ENCODE data around the gene OLFML2B. TPM values are rescaled to one million over a fixed set of nuclear protein-coding genes. Genes with fewer than 3 reads are reported as not detected.
"Not testable (repeated sequence)": the region's sequence is repeated elsewhere in the genome, so short reads cannot be mapped to it uniquely, and the experiment has no call there.

The OLFML2B gene
- total RNA-seq, 1 experiment from 2014 or later: 20.5 TPM

DNA sequence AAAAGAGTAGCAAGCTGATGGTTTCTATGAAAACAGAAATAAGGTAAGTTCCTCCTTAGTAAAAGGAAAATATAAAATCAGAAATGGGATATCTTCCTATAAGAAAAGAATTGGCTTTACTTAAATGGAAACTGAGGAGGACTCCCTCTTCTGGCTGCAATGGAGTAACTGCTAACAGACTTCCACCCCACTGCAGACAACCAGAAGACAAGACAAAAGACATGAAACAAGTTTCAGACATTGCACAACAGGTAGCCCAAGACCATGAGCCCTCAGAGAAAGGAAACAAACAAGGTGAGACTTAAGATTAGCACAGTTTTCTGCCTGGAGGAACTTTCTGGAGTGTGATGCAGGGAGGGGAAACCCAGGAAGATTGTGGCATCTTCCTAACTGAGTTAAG is 17.0 kb upstream of the OLFML2B start:
- in situ Hi-C loops (cut with HindIII; ENCODE audit: low pct_unique_long_range_greater_than_20kb, low sequenced_read_pairs): no loop called here

DNA sequence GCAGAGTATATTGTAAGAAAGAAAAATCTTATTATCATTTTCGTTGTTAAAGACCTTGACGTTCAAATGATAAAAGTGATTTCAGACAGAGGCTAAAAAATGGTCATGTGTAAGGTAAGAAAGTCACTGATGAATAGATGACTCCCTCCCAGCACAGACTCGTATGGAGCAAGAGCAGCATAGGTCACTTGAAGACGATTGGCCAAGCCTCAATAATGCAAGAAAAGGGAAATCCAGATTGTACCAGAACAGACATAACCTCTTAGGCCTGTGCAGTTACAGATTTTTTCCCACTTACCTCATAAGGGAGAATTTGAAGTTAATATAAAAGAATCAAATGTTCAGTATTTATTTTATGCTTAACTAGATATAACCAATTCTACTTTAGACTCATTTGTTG is 16.3 kb upstream of the OLFML2B start:
- no peak for DNase-seq (ENCODE audit: low read depth)
- in situ Hi-C loops (cut with HindIII; ENCODE audit: low pct_unique_long_range_greater_than_20kb, low sequenced_read_pairs): no loop called here

More for the DNA sequence above, 17.0 kb upstream of the OLFML2B start:
- DNase-seq (ENCODE audit: low read depth): no peak

DNA sequence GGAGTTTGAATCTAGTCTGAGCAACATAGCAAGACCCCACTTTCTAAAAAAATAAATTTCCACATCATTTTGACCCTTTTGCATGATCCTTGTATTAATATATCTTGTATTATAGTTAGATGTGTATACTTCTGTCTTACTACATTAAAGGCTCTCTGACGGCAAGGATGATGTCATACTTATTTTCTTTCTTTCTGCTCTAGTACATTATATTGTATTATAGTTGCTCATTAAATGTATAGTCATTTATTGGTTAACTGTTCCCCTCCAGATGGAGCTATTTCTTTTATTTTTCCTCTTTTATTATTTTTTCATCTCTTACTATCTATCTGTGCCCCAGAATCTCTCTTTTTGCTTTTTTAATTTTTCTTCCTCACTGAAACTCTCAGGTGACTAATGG is 15.0 kb upstream of the OLFML2B start:
- DNase-seq (ENCODE audit: low read depth): no peak
- in situ Hi-C loops (cut with HindIII; ENCODE audit: low pct_unique_long_range_greater_than_20kb, low sequenced_read_pairs): no loop called here

DNA sequence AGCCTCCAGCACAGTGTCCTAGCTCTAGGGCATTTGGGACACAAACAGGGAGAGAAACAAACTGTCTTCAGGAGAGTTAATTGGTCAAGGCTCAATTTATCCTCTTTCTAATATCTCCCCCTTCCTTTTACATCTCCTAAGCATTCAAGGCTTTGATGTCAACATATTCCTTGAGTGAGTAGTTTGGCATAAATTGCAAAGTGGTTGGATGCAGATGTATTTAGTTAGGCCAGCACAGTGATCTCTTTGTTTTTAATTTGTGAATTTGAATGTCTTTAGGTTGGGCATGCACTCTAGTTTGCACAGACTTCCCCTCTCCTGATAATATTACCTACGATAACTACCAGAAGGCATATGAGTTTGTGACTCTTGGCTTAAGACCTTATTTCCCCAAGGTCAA is 12.5 kb upstream of the OLFML2B start:
- no peak for DNase-seq (ENCODE audit: low read depth)
- in situ Hi-C loops (cut with HindIII; ENCODE audit: low pct_unique_long_range_greater_than_20kb, low sequenced_read_pairs): no loop called here

DNA sequence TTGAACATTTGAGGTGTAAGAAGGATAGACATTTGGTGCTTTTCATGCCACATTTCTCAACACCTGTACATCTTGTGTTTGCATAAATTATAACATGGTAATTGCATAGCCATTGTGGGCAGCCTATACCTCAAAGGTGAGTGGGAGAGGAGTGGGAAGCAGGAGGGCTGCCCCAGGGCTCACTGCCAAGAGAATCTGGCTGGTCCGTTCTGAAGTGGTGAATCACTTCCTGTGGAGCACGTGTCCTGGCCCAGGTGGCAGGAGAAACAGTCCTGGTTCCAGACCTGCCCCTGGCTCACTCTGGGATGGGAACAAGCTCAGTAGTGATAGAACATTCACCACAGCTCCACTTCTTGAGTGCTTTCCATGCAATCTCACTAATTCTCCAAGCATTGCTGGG is 11.6 kb upstream of the OLFML2B start:
- no peak for DNase-seq (ENCODE audit: low read depth)
- in situ Hi-C loops (cut with HindIII; ENCODE audit: low pct_unique_long_range_greater_than_20kb, low sequenced_read_pairs): no loop called here

DNA sequence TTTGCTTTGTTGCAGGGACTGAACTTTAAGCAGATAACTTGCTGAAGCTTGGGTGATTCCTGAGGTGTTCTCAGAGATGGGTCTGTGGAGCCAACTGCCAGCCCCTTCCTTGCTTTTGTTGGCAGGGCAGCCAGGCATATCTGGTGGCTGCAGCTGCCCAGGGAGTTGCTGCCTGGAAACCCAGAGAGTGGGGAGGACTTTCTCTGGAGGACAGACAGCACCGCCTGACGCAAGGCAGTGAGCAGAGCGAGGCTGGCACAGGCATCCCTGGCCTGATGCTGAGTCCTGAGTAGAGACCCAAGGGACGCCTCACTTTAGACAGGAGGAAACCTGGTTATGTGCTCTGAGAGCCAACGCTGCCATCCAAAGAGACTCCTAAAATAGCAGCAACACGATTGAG is 9.8 kb upstream of the OLFML2B start:
- in situ Hi-C loops (cut with HindIII; ENCODE audit: low pct_unique_long_range_greater_than_20kb, low sequenced_read_pairs): no loop called here
- DNase-seq (ENCODE audit: low read depth): no peak

DNA sequence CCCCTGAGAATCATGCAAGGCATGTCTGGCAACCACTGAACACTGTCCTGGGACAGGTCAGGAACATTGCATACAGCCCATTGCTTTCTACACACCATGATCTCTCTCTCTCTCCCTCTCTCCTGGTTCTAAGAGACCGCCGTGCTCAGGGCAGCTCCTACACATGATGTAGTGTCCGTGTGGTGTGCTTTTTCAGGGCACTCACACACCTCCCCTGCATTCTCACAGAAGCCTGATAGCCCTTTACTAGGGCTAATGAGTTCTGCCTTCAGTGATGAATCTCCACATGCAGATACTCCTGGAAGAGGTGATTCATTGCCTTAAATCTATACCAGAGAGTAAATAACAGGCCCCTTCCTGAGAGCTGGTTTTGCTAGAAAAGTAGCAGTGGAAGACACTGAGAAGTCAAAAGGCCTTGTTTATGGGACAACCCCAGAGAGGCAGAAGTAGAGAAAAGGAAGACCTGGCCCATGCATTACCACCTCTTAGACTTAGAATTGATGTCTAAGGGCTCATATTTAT is 7.2 kb upstream of the OLFML2B start:
- DNase-seq (ENCODE audit: low read depth): no peak
- in situ Hi-C loops (cut with HindIII; ENCODE audit: low pct_unique_long_range_greater_than_20kb, low sequenced_read_pairs): no loop called here

DNA sequence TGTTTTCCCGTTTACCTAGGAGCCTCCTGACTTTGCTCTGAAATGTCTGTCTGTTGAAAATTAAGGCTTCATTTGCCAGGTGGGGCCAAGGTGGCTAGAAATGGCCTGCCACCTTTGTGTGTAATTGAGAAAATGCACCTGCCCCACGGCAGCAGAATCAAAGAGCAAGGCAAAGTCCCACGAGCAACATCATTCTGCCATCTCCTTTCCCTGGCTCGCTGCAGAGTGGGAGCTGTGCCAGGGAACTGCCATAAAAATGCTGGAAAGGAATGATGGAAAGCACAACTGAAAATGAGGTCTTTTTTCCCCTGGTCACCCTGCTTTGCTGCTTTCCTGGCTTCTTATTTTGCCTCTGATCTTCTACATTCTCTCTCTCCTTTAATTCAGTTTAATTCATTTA is 5.5 kb upstream of the OLFML2B start:
- in situ Hi-C loops (cut with HindIII; ENCODE audit: low pct_unique_long_range_greater_than_20kb, low sequenced_read_pairs): no loop called here

DNA sequence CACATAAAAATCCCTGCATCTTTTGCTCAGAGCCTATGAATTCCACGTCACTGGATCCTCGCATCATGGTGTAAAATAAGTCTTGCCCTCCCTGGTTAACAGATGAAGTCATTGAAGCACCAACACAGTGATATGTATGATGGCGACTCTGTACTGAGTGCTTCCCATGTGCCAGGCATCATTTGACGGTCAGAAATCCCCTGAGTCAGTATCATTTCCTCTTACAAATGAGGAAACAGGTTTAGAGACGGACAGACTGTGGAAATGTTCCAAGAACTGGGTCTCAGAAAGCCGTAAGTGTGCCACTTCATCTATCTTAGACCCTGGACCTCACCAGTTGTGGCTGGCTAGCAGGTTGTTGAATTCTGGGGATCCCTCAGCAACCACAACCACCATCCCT is 5.1 kb upstream of the OLFML2B start:
- no peak for DNase-seq (ENCODE audit: low read depth)
- in situ Hi-C loops (cut with HindIII; ENCODE audit: low pct_unique_long_range_greater_than_20kb, low sequenced_read_pairs): no loop called here

More for the DNA sequence above, 5.5 kb upstream of the OLFML2B start:
- no peak for DNase-seq (ENCODE audit: low read depth)

DNA sequence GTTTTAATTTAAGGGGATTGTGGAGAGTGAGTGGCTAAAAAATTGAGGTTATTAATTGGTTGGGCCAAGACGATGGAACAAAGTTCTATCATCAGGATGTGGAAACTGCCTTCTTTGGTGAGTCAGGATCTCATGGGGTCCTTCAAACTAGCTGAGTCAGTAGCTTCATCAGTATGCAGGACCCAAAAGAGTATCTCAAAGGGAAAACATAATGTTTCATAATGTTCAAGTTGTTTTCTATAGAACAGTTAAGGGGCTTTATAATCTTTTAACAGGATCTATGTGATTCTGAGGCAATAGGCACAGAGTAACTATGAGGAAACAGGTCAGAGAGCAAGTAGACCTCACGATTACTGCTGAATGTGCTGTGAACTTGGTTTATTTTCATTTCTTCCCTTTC is 3.2 kb upstream of the OLFML2B start:
- DNase-seq (ENCODE audit: low read depth): no peak
- in situ Hi-C loops (cut with HindIII; ENCODE audit: low pct_unique_long_range_greater_than_20kb, low sequenced_read_pairs): no loop called here

DNA sequence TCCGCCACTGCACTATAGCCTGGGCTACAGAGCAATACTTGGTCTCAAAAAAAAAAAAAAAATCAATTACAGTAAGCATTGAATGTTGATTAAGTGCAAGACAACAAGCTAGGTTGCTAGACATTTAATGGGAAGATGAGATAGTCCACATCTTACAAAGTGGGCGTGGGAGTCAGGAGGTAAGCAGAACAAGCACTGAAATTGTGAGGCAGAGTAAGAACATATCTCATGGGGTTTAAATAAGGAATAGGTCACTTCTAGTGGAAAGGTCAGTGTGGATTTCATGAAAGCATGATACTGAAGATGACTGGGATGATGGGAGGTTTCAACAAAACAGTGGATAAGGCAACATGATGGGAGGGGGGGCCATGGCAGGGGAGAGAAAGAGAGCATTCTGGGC is 1.9 kb upstream of the OLFML2B start:
- no peak for DNase-seq (ENCODE audit: low read depth)
- in situ Hi-C loops (cut with HindIII; ENCODE audit: low pct_unique_long_range_greater_than_20kb, low sequenced_read_pairs): no loop called here

DNA sequence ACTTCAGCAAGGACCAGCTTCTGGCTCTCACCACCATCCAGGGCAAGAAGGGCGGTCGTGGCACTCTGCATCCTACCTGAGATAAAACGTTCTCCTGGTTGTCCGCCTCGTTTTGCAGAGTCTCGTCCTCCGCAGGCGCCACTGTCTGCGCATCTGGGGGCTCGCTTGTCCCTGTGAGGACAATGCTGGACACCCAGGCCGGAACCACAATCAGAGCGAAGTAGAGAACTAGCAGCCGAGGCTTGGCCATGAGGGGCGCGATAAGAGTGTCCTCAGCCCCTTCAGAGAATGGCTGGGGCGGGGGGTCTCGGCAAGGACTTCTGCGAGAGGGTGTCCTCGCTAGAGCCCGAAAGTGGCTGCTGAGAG is 505 bp downstream of the OLFML2B start:
- in situ Hi-C loops (cut with HindIII; ENCODE audit: low pct_unique_long_range_greater_than_20kb, low sequenced_read_pairs): no loop called here
- DNase-seq (ENCODE audit: low read depth): no peak

DNA sequence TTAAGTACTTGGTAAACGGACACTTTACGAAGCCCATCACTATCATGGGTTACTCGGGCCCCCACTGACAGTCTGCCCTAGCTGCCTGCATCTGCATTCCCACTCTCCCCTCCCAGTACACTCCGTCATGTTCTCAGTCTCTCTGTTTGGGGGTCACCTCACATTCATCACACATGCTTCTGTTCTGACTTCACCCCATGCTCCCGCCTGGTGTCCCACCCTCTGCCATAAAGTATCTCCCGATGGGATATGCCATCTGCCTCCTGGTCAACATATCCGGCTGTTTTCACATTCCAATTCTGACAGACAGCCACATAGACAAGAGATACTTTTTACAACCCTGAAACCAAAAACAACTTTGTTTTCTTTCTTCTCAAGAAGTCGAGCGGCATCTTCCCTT is 1.0 kb downstream of the OLFML2B start:
- in situ Hi-C loops (cut with HindIII; ENCODE audit: low pct_unique_long_range_greater_than_20kb, low sequenced_read_pairs): no loop called here
- DNase-seq (ENCODE audit: low read depth): no peak

DNA sequence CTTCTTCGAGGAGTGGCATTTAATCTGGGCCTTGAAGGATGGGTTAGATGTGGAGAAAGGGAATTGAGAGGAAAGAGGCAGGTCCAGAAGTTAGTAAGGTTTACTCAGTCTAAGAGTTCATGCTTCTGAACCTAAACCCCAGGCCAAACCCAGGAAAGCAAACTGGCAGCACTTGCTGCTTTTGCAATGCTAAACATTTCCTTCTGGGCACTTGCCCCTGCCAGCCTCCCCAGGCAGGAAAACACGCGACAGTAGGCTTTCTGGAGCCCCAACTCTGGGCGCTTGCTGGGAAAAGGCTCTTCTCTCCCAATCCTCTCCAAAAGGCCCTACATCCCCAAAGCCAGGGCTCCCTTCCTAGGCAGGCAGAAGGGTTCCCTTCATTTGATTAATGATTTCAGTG is 2.5 kb downstream of the OLFML2B start:
- DNase-seq (ENCODE audit: low read depth): no peak
- in situ Hi-C loops (cut with HindIII; ENCODE audit: low pct_unique_long_range_greater_than_20kb, low sequenced_read_pairs): no loop called here

DNA sequence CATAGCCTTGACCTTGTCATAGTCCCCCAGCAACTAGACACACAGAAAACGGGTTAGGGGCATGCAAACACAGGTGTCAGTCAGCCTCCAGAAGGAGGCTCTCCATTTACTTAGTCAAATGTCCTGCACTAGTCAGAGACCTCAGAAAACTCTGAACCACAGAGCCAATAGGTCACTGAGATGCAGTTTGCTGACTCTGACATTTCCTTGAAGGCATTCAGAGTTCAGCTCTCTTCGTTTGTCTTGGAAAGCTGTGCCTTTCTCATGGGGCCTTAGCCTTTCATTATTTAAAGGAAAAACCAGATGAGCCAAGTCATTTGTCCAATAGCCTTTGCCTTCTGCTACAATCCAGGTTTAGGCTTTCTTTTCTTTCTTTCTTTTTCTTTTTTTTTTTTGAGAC is 3.5 kb downstream of the OLFML2B start:
- peak; percentile 66 for DNase-seq (ENCODE audit: low read depth)
- in situ Hi-C loops (cut with HindIII; ENCODE audit: low pct_unique_long_range_greater_than_20kb, low sequenced_read_pairs): no loop called here

DNA sequence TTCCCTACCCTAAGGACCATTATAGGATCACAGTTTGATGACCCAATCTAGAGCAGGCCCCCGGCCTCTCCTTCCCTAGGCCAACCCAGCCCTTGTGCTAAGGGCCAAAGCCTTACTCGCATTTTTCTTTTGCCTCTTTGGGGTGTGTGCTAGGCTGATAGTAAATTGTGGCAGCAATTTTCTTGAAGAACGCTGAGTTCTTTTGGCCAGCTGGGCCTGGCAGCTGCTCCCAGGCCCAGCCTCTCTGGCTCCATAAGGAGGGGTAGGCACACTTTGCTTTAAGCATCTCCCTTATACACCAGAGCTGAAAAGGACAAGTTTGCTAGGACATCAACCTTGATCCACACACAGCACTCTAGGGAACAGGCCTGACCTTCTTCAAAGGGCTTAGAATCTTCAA is 4.2 kb downstream of the OLFML2B start:
- DNase-seq (ENCODE audit: low read depth): no peak
- in situ Hi-C loops (cut with HindIII; ENCODE audit: low pct_unique_long_range_greater_than_20kb, low sequenced_read_pairs): no loop called here

DNA sequence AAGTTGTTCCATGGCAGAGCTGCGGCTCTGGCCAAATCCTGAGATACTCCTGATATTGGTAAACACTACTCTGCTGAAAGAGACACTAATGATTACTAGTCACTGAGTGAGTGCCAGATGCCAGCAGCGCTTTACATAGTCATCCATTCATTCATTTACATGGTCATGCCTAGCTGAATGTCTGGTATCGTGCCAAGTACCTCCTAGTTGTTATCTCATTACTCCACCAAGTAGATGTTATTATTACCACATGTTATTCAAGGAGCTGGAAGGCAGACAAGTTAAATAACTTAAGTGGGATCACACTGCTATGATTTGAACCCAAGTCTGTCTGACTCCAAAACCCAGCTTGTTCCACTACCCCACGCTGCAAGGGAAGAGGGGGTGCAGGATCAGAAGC is 4.7 kb downstream of the OLFML2B start:
- DNase-seq (ENCODE audit: low read depth): peak; percentile 80
- in situ Hi-C loops (cut with HindIII; ENCODE audit: low pct_unique_long_range_greater_than_20kb, low sequenced_read_pairs): no loop called here

DNA sequence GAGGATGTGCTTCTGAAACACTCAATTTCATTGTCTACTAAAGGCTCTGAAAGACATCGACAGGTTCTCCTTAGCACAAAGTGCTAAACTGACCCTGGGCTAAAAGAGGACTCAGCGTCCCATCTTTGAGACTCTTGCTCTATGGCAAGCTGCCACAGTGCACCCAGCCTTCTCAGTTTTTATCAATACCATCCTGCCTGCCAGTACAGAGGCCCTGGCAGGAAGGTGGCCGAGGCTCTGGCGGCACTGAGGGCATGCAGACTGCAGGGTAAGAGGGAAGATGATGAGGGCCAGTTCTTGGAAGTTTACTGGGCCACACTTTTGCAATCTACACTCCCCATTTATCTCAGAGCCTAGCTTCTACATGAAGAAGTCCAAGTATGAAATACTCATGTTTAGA is 5.3 kb downstream of the OLFML2B start:
- in situ Hi-C loops (cut with HindIII; ENCODE audit: low pct_unique_long_range_greater_than_20kb, low sequenced_read_pairs): no loop called here
- DNase-seq (ENCODE audit: low read depth): no peak

DNA sequence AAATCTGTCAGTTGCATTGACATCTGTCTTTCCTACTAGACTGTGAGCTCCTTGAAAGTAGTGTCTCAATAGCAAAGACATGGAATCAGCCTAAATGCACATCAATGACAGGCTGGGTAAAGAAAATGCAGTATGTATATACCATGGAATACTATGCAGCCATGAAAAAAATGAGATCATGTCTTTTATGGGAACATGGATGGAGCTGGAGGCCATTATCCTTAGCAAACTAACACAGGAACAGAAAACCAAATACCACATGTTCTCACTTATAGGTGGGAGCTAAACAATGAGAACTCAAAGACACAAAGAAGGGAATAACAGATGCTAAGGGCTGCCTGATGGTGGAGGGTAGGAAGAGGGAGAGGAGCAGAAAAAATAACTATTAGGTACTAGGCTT is 5.9 kb downstream of the OLFML2B start:
- DNase-seq (ENCODE audit: low read depth); in situ Hi-C loops (cut with HindIII; ENCODE audit: low pct_unique_long_range_greater_than_20kb, low sequenced_read_pairs): not testable (repeated sequence)

DNA sequence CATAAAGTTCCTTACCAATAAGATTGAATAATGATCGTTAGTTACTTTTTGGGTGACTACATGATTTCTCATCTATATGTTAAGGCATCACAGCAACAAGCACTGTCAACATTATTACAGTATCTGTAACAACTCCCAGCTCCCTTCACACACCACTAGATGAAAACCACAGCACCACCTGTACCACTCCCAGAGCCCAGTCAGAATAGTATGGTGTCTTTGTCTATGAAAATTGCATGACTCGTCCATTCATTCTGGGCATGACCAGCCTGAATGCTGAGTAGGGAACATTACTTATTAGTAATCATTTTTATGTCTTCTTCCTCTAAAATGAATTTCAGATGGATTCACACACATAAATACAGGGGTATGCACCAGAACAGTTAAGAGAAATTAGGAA is 7.0 kb downstream of the OLFML2B start:
- DNase-seq (ENCODE audit: low read depth): no peak
- in situ Hi-C loops (cut with HindIII; ENCODE audit: low pct_unique_long_range_greater_than_20kb, low sequenced_read_pairs): no loop called here

DNA sequence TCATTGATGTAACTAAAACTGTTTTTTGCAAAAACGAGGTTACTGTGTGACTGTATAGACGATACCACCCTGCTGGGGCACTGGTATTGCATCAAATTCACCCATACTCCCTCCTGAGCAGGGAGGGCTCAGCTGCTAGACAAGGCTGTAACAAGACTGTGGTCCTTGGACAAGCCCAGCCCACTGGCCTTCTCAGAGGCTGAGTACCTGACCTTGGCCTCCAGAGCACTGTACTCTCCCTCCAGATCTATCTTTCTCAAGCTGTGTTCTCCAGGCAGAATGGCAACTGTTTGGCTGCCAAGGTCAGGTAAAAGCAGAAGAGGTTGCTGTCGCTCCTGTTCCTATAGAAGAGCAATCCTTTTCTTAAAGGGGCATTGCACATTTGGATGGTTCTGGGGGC is 8.5 kb downstream of the OLFML2B start:
- in situ Hi-C loops (cut with HindIII; ENCODE audit: low pct_unique_long_range_greater_than_20kb, low sequenced_read_pairs): no loop called here
- no peak for DNase-seq (ENCODE audit: low read depth)

Data from Caki2 (cell line).